ENCODE data around the gene SULT6B1.
"Not testable (repeated sequence)": the region's sequence is repeated elsewhere in the genome, so short reads cannot be mapped to it uniquely, and the experiment has no call there.

SULT6B1 gene

GRCh38 chr2:37196320-37197195 is 8.1 kb upstream of the SULT6B1 start, which contains the start of gene CEBPZOS:
Gene CEBPZOS, plus strand, starts transcription at chr2:37196496. Its CDS starts 3,209 bp downstream, at chr2:37199705.
- ChIA-PET CTCF (interaction anchor here (1.0 kb wide), 1 partner anchor 15 kb away, joined by 3 read pairs; no protein-coding TSS in a partner anchor), POLR2A (interaction anchor here (0.5 to 0.8 kb wide), 2 partner anchors 40 to 956 kb away, joined by 3 read pairs; partner anchors contain the start of gene EIF2AK2)
- DNase-seq (ENCODE audit: extremely low spot score): peak; percentile 93
- TF ChIP-seq CTCF (IDR thresholded peaks at IDR 0.05; ENCODE audit: control extremely low read depth, extremely low read depth, low read depth, missing control alignments): no peak

DNA sequence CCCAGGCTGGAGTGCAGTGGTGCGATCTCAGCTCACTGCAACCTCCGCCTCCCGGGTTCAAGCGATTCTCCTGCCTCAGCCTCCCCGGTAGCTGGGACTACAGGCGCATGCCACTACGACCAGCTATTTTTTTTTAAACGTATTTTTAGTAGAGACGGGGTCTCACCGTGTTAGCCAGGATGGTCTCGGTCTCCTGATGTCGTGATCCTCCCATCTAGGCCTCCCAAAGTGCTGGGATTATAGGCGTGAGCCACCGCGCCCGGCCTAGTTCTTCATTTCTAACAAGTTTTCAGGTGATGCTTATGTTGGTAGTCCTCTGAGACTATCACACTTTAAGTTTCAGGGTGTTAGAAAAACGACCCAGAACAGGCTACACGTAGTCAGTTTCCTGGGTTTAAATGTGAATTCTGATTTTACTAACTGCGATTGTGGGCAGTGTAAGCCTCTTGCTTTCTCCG is 7.4 kb upstream of the SULT6B1 start:
- POLR2A ChIA-PET: not testable (repeated sequence)

GRCh38 chr2:37192551-37192950 is 4.1 kb upstream of the SULT6B1 start:
- no peak for DNase-seq (ENCODE audit: extremely low spot score)
- no peak for TF ChIP-seq CTCF (IDR thresholded peaks at IDR 0.05; ENCODE audit: control extremely low read depth, extremely low read depth, low read depth, missing control alignments)
- POLR2A ChIA-PET: no interaction called here
- CTCF ChIA-PET: interaction anchor here (1.0 to 1.6 kb wide), 2 partner anchors 9 to 24 kb away, joined by 3 to 4 read pairs; no protein-coding TSS in a partner anchor

More for the DNA sequence above, 7.4 kb upstream of the SULT6B1 start:
- DNase-seq (ENCODE audit: extremely low spot score); CTCF ChIA-PET: not testable (repeated sequence)

DNA sequence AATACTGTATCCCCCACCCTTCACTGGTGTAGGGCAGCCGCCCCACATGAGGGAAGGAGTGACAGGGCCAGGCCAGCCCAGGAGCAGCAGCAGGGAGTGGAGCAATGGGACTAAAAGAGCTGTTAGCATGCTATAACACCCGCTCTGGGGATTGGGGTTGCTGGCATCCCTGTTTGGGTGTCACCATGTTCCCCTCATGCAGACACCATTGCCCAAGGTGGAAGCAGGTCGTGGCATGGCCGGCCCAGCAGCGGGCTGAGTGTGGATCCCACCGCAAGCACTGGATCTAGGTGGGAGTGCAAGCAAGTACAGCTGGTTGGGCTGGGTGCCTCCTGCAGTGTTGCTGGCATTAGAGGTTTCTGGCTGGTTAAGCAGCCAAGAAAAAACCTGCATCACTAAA is 3.3 kb upstream of the SULT6B1 start:
- TF ChIP-seq CTCF (IDR thresholded peaks at IDR 0.05; ENCODE audit: control extremely low read depth, extremely low read depth, low read depth, missing control alignments): no peak
- ChIA-PET CTCF (interaction anchor here (1.6 to 1.8 kb wide), 2 partner anchors 24 to 686 kb away, joined by 3 to 4 read pairs; no protein-coding TSS in a partner anchor), POLR2A (no interaction called here)
- DNase-seq (ENCODE audit: extremely low spot score): no peak

DNA sequence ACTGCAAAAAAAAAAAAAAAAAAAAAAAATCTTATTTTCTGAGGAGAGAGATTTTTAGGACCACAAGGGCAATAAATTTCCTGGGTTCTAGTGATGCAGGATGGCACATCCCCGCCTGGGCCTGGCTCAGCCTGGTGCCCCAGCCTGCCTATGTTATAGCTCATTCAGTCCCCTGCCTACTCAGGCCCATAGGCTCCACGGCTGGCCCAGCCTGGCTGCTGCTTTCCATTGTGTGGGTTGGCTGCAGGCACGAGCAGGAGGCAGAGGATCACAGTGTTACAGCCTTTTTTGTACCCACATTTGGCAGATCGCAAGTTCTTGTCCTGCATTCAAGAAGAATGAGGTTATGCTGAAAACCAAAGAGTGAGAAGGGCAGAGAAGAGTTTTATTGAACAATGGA is 2.8 kb upstream of the SULT6B1 start:
- DNase-seq (ENCODE audit: extremely low spot score): no peak
- no peak for TF ChIP-seq CTCF (IDR thresholded peaks at IDR 0.05; ENCODE audit: control extremely low read depth, extremely low read depth, low read depth, missing control alignments)
- ChIA-PET CTCF (interaction anchor here (0.8 to 1.8 kb wide), 2 partner anchors 45 to 686 kb away, joined by 3 to 4 read pairs; no protein-coding TSS in a partner anchor), POLR2A (no interaction called here)

DNA sequence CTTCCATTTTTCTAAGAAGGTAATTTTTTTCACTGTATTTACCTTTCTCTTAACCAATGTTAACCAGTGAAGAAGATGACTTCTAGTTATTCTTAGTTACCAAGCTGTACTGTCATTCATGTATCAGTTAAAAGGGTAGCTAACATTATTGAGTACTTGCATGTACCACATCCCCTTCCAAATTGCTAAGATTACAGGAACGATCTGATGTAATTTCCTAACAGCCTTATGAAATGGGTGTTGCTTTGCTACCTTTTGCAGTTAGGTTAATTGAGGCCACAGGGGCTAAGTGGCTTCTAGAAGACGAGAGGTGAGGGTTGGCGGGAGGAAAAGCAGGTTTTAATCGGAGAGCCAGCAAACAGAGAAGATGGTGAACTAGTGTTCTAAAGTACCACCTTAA is 1.8 kb upstream of the SULT6B1 start:
- DNase-seq (ENCODE audit: extremely low spot score): no peak
- POLR2A ChIA-PET: no interaction called here
- CTCF ChIA-PET: interaction anchor here (1.8 kb wide), 1 partner anchor 687 kb away, joined by 4 read pairs; no protein-coding TSS in a partner anchor
- TF ChIP-seq CTCF (IDR thresholded peaks at IDR 0.05; ENCODE audit: control extremely low read depth, extremely low read depth, low read depth, missing control alignments): no peak

Data from GM10248 (cell line).